ENCODE results near the gene KCNK1. TPM values are rescaled to one million over a fixed set of nuclear protein-coding genes. Genes with fewer than 3 reads are reported as not detected.

Gene KCNK1
- total RNA-seq, 4 donors from 2014 or later = 1.2 to 2.8 (median 1.7) TPM

GRCh38 chr1:233605205-233605604 lies 8.7 kb upstream of the KCNK1 start:
- TF ChIP-seq POLR2AphosphoS5 (IDR thresholded peaks at IDR 0.05) = no peak
- no peak for TF ChIP-seq CTCF (IDR thresholded peaks at IDR 0.05)
- TF ChIP-seq POLR2A (IDR thresholded peaks at IDR 0.05; ENCODE audit: low read depth) = no peak
- no peak for TF ChIP-seq EP300 (IDR thresholded peaks at IDR 0.05)
- intact Hi-C loops (cut with DNase I) = no loop called here
- H3K36me3 ChIP-seq = no peaks in the 10 kb centered on the region
- H3K4me1 ChIP-seq = peaks cover 0 to 3% (median 0%) of the 10 kb centered on the region in 4 donors
- H3K27me3 ChIP-seq = no peaks in the 10 kb centered on the region
- DNase-seq (ENCODE audit: extremely low spot score) = no peak
- no peak overlapping the region for H3K4me3 ChIP-seq
- WGBS = 90% methylated on average over 2 of the region's 2 CpGs
- no peak overlapping the region for H3K27ac ChIP-seq (replicated peaks in 1 of 4)
- peaks cover 0 to 16% (median 7%) of the 10 kb centered on the region in 4 donors for H3K9me3 ChIP-seq

GRCh38 chr1:233606813-233607212 lies 7.1 kb upstream of the KCNK1 start:
- Histone ChIP-seq H3K4me1 (peaks cover 0 to 3% (median 0%) of the 10 kb centered on the region in 4 donors), H3K27ac (replicated peaks in 1 of 4) (no peak overlapping the region), H3K9me3 (peaks cover 0 to 16% (median 7%) of the 10 kb centered on the region in 4 donors), H3K4me3 (no peak overlapping the region), H3K36me3 (no peaks in the 10 kb centered on the region), H3K27me3 (peaks cover 0 to 5% (median 0%) of the 10 kb centered on the region in 4 donors)
- DNase-seq (ENCODE audit: extremely low spot score) = no peak
- 89% methylated on average over 5 of the region's 5 CpGs for WGBS
- intact Hi-C loops (cut with DNase I) = no loop called here
- TF ChIP-seq CTCF (IDR thresholded peaks at IDR 0.05) = no peak
- no peak for TF ChIP-seq POLR2AphosphoS5 (IDR thresholded peaks at IDR 0.05)

- peaks cover 0 to 16% (median 7%) of the 10 kb centered on the region in 4 donors for H3K9me3 ChIP-seq
- peaks cover 0 to 10% (median 0%) of the 10 kb centered on the region in 4 donors for H3K27me3 ChIP-seq
- DNase-seq (ENCODE audit: extremely low spot score) = no peak
- TF ChIP-seq CTCF (IDR thresholded peaks at IDR 0.05) = no peak
- TF ChIP-seq POLR2A (IDR thresholded peaks at IDR 0.05; ENCODE audit: low read depth) = no peak
- TF ChIP-seq POLR2AphosphoS5 (IDR thresholded peaks at IDR 0.05) = no peak
- no peak for TF ChIP-seq EP300 (IDR thresholded peaks at IDR 0.05)
- intact Hi-C loops (cut with DNase I) = no loop called here
- H3K4me3 ChIP-seq = no peak overlapping the region
- peaks cover 0 to 3% (median 0%) of the 10 kb centered on the region in 4 donors for H3K4me1 ChIP-seq
- no peak overlapping the region for H3K27ac ChIP-seq (replicated peaks in 1 of 4)
- H3K36me3 ChIP-seq = no peaks in the 10 kb centered on the region
- 74% methylated on average over 8 of the region's 8 CpGs for WGBS
These were observed 6.4 kb upstream of the KCNK1 start for GRCh38 chr1:233607252-233608119.

- intact Hi-C loops (cut with DNase I) = no loop called here
- WGBS = 94% methylated on average over 3 of the region's 3 CpGs
- TF ChIP-seq POLR2A (IDR thresholded peaks at IDR 0.05; ENCODE audit: low read depth) (no peak), CTCF (IDR thresholded peaks at IDR 0.05) (no peak), POLR2AphosphoS5 (IDR thresholded peaks at IDR 0.05) (no peak), EP300 (IDR thresholded peaks at IDR 0.05) (no peak)
- H3K4me3 ChIP-seq = no peak overlapping the region
- H3K27ac ChIP-seq (replicated peaks in 1 of 4) = no peak overlapping the region
- peaks cover 0 to 11% (median 9%) of the 10 kb centered on the region in 4 donors for H3K4me1 ChIP-seq
- DNase-seq (ENCODE audit: extremely low spot score) = no peak
- H3K36me3 ChIP-seq = no peaks in the 10 kb centered on the region
- peaks cover 0 to 9% (median 4%) of the 10 kb centered on the region in 4 donors for H3K9me3 ChIP-seq
- peaks cover 0 to 21% (median 0%) of the 10 kb centered on the region in 4 donors for H3K27me3 ChIP-seq
These were observed 4.9 kb upstream of the KCNK1 start for GRCh38 chr1:233608988-233609387.
